ENCODE data around the gene EHHADH. TPM values are rescaled to one million over a fixed set of nuclear protein-coding genes. Genes with fewer than 3 reads are reported as not detected.
A peak's percentile ranks its signal among the peaks of the same experiment; 100 is the strongest.
"Not testable (repeated sequence)": the region's sequence is repeated elsewhere in the genome, so short reads cannot be mapped to it uniquely, and the experiment has no call there.

Gene EHHADH
- total RNA-seq, 1 donor: 4.3 TPM

DNA sequence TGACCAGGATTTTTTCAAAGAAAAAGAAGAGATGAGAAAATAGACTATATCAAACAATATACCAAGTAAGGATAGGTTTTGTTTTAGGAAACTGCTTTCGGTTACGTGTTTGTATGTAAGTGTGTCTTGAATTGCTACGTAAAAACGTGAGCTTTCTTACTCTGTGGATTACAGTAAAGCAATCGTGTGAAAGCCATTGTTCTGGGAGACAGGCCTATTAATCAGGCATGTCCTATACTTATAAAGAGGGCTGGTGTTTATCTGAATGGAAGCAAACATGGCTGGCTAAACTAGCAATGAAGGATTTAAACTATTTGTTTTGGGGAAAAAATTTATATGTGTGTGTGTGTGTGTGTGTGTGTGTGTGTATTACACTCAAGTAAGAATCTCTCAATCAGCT lies 2.6 kb downstream of the EHHADH start:
- no peak overlapping the region for H3K4me3 ChIP-seq (ENCODE audit: low read depth, low read length)
- DNase-seq (ENCODE audit: low read depth): no peak
- TF ChIP-seq, protein P1, sequence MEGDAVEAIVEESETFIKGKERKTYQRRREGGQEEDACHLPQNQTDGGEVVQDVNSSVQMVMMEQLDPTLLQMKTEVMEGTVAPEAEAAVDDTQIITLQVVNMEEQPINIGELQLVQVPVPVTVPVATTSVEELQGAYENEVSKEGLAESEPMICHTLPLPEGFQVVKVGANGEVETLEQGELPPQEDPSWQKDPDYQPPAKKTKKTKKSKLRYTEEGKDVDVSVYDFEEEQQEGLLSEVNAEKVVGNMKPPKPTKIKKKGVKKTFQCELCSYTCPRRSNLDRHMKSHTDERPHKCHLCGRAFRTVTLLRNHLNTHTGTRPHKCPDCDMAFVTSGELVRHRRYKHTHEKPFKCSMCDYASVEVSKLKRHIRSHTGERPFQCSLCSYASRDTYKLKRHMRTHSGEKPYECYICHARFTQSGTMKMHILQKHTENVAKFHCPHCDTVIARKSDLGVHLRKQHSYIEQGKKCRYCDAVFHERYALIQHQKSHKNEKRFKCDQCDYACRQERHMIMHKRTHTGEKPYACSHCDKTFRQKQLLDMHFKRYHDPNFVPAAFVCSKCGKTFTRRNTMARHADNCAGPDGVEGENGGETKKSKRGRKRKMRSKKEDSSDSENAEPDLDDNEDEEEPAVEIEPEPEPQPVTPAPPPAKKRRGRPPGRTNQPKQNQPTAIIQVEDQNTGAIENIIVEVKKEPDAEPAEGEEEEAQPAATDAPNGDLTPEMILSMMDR (IDR thresholded peaks at IDR 0.05; ENCODE audit: insufficient read depth, low read length): no peak

DNA sequence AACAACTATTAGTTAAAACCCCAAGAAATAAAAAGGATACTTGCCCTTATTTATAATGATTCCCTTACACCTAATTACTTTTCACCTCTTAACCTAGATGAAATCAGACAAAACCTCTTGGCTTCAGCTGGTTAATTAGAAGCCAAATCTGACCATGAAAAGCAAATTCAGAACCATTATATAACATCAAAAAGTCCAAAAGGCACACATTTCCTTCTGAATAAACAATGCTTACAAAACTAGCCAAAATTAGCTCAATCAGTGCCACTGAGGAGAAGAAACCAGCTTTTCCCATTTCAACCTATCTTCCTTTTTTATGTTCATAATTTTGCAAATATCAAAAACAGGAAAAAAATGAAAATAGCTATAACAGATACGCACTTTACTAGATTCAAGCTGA lies 3.2 kb downstream of the EHHADH start:
- no peak for DNase-seq (ENCODE audit: low read depth)
- TF ChIP-seq, protein P1 (IDR thresholded peaks at IDR 0.05; ENCODE audit: insufficient read depth, low read length): no peak
- H3K4me3 ChIP-seq (ENCODE audit: low read depth, low read length): no peak overlapping the region

DNA sequence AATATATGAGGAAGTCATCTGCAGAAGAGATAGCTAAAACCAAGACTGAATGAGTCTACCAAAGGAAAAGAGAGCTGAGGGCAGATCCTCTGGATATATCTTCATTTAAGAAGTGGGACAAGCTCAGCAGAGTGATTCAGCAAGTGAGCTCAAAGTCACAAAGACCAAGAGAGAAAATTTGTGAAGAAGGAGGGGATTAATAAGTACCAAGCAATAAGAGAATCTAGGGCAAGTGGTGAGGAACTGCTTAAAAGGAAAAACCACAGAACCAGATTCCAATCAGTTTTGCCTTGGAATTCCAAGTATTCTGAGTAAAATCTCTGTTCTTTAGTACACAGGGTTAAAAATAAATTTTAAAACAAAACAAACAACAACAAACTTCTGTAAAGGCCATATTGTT lies 3.6 kb downstream of the EHHADH start:
- TF ChIP-seq, protein P1 (IDR thresholded peaks at IDR 0.05; ENCODE audit: insufficient read depth, low read length): no peak
- H3K4me3 ChIP-seq (ENCODE audit: low read depth, low read length): no peak overlapping the region
- peak; percentile 7 for DNase-seq (ENCODE audit: low read depth)

DNA sequence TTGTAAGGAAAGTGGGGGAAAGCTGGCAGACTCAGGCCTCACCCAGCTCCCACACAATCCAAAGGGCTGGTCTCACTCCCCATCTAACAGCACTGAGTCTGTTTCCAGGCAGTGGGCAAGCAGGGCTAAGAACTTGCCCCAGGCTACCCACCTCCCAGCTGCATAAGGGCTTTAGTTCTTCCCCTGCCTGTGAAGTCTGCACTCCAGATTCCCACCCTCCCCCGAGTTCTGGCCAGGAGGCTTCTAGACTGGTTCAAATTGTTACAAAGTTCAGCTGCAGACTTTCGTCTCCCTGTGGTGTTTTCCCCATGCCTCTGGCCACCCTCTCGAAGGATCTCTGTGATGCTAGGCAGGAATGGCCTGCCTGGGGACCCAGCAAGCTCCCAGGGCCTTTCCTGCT lies 11.2 kb downstream of the EHHADH start:
- DNase-seq (ENCODE audit: low read depth): no peak
- H3K4me3 ChIP-seq (ENCODE audit: low read depth, low read length): no peak overlapping the region
- TF ChIP-seq, protein P1 (IDR thresholded peaks at IDR 0.05; ENCODE audit: insufficient read depth, low read length): no peak

DNA sequence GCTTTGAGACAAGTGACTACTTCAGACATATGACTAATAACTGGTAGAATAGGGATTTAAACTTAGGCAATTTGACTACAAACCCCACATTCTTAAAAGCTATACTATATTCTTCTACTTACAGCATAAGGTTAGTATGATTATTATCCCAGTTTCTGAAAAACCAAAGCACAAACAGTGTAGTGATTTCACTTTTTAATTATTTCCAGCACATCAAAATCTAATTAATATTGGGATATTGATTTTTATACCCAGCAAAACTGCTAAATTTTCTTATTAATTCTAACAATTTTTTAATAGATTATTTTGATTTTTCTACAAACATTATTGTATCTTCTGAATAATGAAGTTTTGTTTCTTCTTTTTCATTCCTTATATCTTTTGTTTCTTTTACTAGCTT lies 16.9 kb downstream of the EHHADH start:
- TF ChIP-seq, protein P1 (IDR thresholded peaks at IDR 0.05; ENCODE audit: insufficient read depth, low read length): no peak
- H3K4me3 ChIP-seq (ENCODE audit: low read depth, low read length): no peak overlapping the region
- no peak for DNase-seq (ENCODE audit: low read depth)

DNA sequence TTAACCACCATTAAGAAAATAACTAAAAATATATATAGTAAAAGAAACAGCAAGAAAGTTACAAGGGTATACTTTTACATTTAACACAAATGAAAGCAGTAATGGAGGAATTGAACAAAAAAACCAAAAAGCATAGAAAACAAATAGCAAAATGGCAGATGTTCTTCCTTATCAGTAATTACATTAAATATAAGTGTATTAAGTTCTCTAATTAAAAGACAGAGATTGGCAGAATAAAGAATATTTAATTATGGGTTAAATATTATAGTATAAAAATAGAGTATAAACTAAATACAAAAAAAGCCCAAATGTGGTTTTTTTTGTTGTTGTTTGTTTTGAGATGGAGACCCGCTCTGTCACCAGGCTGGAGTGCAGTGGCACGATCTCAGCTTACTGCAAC lies 20.5 kb downstream of the EHHADH start:
- TF ChIP-seq, protein P1 (IDR thresholded peaks at IDR 0.05; ENCODE audit: insufficient read depth, low read length): no peak
- H3K4me3 ChIP-seq (ENCODE audit: low read depth, low read length): no peak overlapping the region
- DNase-seq (ENCODE audit: low read depth): no peak

DNA sequence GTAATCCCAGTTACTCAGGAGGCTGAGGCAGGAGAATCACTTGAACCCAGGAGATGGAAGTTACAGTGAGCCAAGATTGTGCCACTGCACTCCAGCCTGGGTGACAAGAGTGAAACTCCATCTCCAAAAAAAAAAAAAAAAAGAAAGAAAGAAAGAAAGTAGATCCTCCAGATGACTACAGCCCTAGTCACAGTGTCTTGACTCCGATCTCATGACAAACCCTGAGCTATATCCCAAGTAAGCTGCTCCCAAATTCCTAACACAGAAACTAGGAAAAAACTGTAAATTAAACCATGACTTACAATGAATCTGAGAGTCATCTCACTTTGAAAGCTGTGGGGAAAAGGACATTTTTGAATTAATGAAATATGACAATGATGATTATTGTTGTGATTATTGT lies 27.3 kb downstream of the EHHADH start:
- not testable (repeated sequence) for H3K4me3 ChIP-seq (ENCODE audit: low read depth, low read length); DNase-seq (ENCODE audit: low read depth)
